Panc1 (cell line): ENCODE results near the gene KLF15. TPM values are rescaled to one million over a fixed set of nuclear protein-coding genes. Genes with fewer than 3 reads are reported as not detected.

Source experiments
- ATAC-seq: fragments of 200-7000 bp; cut with Tn5 transposase; 2 replicates; pipeline ENCODE4 v1.9.1; 2020; ENCODE audit warnings: mild to moderate bottlenecking, moderate library complexity
- BruUV-seq: library from RNA; stranded (reverse); fragments of 400-500 nt; replicated peaks from 2 replicates; lab custom pipeline; 2021; lab: Mats Ljungman, UMichigan
- CTCF ChIA-PET: fragments of 300-600 bp; sonication (Branson Sonifier 250); formaldehyde crosslinking; loops from one replicate; lab custom pipeline; 2022; ENCODE audit warnings: antibody characterized with exemption; lab: Charles Lee
- POLR2A ChIA-PET: fragments of 300-600 bp; sonication (Branson Sonifier 250); formaldehyde crosslinking; loops from one replicate; lab custom pipeline; 2022; ENCODE audit warnings: antibody characterized with exemption; lab: Charles Lee
- DNase-seq: peaks from one replicate; pipeline ENCODE4 v3.0.0-alpha.2; 2010; ENCODE audit warnings: low read depth, low spot score
- H3K27ac ChIP-seq: 2 replicates; pipeline ENCODE4 v1.5.1; 2011; ENCODE audit warnings: mild to moderate bottlenecking, low read length, inconsistent platforms
- H3K27me3 ChIP-seq: fragments of 200-500 bp; sonication (Bioruptor generic); 2 replicates; pipeline ENCODE4 v1.6.0; 2014; ENCODE audit warnings: low read length, inconsistent platforms; ENCODE audit not compliant: control insufficient read depth, insufficient read depth
- H3K36me3 ChIP-seq: fragments of 200-500 bp; sonication (Bioruptor generic); 2 replicates; pipeline ENCODE4 v1.5.1; 2014; ENCODE audit warnings: inconsistent platforms, mild to moderate bottlenecking, low read length, moderate library complexity; ENCODE audit not compliant: control insufficient read depth, insufficient read depth
- H3K4me1 ChIP-seq: 2 replicates; pipeline ENCODE4 v1.5.1; 2011; ENCODE audit warnings: inconsistent platforms, mild to moderate bottlenecking, low read length, moderate library complexity; ENCODE audit not compliant: control insufficient read depth, insufficient read depth
- H3K4me3 ChIP-seq, 2 experiments: 2 replicates each; pipeline ENCODE4 v1.5.1; 2011 to 2012; ENCODE audit warnings: low read depth in 2 of 2, low read length in 2 of 2, mild to moderate bottlenecking in 2 of 2, inconsistent platforms in 1 of 2, moderate library complexity in 1 of 2
- H3K9me3 ChIP-seq: fragments of 200-500 bp; sonication (Bioruptor generic); 2 replicates; pipeline ENCODE4 v1.5.1; 2014; ENCODE audit warnings: low read depth, mild to moderate bottlenecking, inconsistent platforms, low read length, moderate library complexity; ENCODE audit not compliant: control insufficient read depth, insufficient read depth
- POLR2AphosphoS5 ChIP-seq: IDR thresholded peaks from 2 replicates; pipeline ENCODE4 v1.6.1; 2012; ENCODE audit warnings: mild to moderate bottlenecking, low read depth, low read length, moderate library complexity
- SIN3A ChIP-seq: IDR thresholded peaks from 2 replicates; pipeline ENCODE4 v1.6.1; 2012; ENCODE audit warnings: low read depth, mild to moderate bottlenecking, low read length, moderate library complexity, borderline replicate concordance; ENCODE audit not compliant: insufficient read depth
- TCF7L2 ChIP-seq: IDR thresholded peaks from 2 replicates; pipeline ENCODE4 v1.6.1; 2011; ENCODE audit warnings: mild to moderate bottlenecking, low read depth, low read length, inconsistent platforms
- in situ Hi-C: cut with HindIII; loops from 2 replicates; pipeline ENCODE4 v1.10.0; 2016; ENCODE audit warnings: low sequenced_read_pairs, low pct_unique_long_range_greater_than_20kb
- intact Hi-C: fragments of 100-400 bp; cut with micrococcal nuclease; formaldehyde crosslinking; loops from one replicate; pipeline ENCODE4 v1.10.0; 2022; ENCODE audit not compliant: unreplicated experiment
- total RNA-seq: library from RNA; stranded (reverse); gene quantifications from one replicate; pipeline ENCODE4 v1.2.1, GENCODE V29; 2021; ENCODE audit not compliant: unreplicated experiment
- TF ChIP-seq, protein P1 (sequence below): fragments of 450-650 bp; IDR thresholded peaks from 2 replicates; pipeline ENCODE4 v1.5.1; 2017; ENCODE audit warnings: mild to moderate bottlenecking
- TF ChIP-seq, protein P2 (sequence below), 2 experiments: IDR thresholded peaks; 2 replicates each; pipeline ENCODE4 v1.6.1; 2011 to 2012; ENCODE audit warnings: low read depth in 2 of 2, control low read depth in 1 of 2, low read length in 1 of 2, mild to moderate bottlenecking in 1 of 2, moderate library complexity in 1 of 2; ENCODE audit not compliant: insufficient read depth in 1 of 2

KLF15 gene
- total RNA-seq, 1 experiment from 2014 or later: 0.10 TPM

DNA sequence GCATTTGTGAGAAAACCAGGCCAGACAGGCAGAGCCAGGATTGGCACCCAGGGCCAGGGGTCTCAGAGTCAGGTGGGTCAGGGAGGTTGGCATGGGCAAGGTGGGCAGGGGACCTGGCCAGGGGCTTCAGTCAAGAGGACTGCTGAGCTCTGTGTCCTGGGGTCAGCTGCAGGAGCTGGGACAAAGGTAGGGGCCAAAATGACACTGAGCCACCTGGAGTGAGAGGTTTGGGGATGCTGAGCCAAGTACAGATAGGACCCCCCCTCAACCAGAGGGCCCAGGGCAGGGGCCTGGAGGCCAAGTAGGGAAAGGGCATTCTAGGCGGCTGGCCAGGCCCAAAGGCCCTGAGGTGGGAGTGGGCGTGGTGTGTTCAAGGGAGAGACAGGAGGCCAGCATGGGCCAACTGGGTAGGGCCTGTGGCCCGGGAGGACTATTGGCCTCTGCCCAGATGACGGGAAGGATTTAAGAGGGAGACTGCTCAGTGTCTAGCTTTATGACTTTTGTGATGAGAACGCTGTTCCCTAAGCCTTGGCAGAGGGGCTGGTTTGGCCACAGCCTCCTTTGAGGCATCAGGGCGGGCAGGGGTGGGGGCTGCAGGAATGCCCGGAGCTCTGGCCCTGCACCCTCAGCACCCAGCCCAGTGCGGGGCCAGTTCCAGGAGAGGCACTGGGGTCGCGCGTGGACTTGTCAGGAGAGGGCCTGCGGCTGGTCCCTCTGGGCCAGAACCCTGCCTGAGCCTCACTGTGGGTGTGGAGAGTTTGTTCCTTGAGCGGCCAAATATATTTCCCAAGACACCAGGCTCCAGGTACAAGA is 40.6 kb upstream of the KLF15 start:
- POLR2A ChIA-PET: no interaction called here
- TF ChIP-seq SIN3A (no peak), POLR2AphosphoS5 (no peak)

DNA sequence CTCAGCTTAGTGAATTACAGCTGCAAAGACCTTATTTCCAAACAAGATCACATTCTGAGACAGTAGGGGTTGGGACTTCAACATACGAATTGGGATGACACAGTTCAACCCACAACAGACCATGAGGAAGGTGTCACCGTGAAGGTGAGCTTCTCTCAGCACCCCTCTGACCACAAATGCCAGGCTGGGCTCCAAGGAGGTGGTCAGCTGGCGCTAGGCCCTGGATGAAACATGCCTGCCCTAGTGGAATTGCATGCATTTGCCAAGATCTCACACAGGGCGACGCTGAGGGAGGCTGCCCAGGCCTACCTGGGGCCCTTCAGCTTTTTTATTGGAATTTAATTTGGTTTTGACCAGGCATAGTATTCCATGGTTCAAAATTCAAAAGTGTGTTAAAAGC is 39.3 kb upstream of the KLF15 start:
- intact Hi-C loops: no loop called here
- no peak for DNase-seq
- no peak for ATAC-seq
- H3K9me3 ChIP-seq: no peaks in the 10 kb centered on the region
- ChIA-PET POLR2A (no interaction called here), CTCF (no interaction called here)
- H3K27me3 ChIP-seq: peaks cover 5% of the 10 kb centered on the region
- no peak overlapping the region for H3K27ac ChIP-seq
- BruUV-seq: no TSS peak
- in situ Hi-C loops: no loop called here
- TF ChIP-seq SIN3A (no peak), POLR2AphosphoS5 (no peak), TCF7L2 (no peak)
- TF ChIP-seq, protein P1, sequence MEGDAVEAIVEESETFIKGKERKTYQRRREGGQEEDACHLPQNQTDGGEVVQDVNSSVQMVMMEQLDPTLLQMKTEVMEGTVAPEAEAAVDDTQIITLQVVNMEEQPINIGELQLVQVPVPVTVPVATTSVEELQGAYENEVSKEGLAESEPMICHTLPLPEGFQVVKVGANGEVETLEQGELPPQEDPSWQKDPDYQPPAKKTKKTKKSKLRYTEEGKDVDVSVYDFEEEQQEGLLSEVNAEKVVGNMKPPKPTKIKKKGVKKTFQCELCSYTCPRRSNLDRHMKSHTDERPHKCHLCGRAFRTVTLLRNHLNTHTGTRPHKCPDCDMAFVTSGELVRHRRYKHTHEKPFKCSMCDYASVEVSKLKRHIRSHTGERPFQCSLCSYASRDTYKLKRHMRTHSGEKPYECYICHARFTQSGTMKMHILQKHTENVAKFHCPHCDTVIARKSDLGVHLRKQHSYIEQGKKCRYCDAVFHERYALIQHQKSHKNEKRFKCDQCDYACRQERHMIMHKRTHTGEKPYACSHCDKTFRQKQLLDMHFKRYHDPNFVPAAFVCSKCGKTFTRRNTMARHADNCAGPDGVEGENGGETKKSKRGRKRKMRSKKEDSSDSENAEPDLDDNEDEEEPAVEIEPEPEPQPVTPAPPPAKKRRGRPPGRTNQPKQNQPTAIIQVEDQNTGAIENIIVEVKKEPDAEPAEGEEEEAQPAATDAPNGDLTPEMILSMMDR: no peak
- TF ChIP-seq, protein P2, sequence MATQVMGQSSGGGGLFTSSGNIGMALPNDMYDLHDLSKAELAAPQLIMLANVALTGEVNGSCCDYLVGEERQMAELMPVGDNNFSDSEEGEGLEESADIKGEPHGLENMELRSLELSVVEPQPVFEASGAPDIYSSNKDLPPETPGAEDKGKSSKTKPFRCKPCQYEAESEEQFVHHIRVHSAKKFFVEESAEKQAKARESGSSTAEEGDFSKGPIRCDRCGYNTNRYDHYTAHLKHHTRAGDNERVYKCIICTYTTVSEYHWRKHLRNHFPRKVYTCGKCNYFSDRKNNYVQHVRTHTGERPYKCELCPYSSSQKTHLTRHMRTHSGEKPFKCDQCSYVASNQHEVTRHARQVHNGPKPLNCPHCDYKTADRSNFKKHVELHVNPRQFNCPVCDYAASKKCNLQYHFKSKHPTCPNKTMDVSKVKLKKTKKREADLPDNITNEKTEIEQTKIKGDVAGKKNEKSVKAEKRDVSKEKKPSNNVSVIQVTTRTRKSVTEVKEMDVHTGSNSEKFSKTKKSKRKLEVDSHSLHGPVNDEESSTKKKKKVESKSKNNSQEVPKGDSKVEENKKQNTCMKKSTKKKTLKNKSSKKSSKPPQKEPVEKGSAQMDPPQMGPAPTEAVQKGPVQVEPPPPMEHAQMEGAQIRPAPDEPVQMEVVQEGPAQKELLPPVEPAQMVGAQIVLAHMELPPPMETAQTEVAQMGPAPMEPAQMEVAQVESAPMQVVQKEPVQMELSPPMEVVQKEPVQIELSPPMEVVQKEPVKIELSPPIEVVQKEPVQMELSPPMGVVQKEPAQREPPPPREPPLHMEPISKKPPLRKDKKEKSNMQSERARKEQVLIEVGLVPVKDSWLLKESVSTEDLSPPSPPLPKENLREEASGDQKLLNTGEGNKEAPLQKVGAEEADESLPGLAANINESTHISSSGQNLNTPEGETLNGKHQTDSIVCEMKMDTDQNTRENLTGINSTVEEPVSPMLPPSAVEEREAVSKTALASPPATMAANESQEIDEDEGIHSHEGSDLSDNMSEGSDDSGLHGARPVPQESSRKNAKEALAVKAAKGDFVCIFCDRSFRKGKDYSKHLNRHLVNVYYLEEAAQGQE (IDR thresholded peaks at IDR 0.05; ENCODE audit: insufficient read depth in 1 of 2, low read depth in 2 of 2, low read length in 1 of 2): no peak
- no peaks in the 10 kb centered on the region for H3K36me3 ChIP-seq
- no peaks in the 10 kb centered on the region for H3K4me1 ChIP-seq
- no peak overlapping the region for H3K4me3 ChIP-seq

More for the DNA sequence above, 40.6 kb upstream of the KLF15 start:
- intact Hi-C loops (no loop called here), in situ Hi-C loops (no loop called here)
- no peak overlapping the region for H3K4me3 ChIP-seq
- ATAC-seq (no peak), DNase-seq (no peak)
- no peaks in the 10 kb centered on the region for H3K36me3 ChIP-seq
- no peaks in the 10 kb centered on the region for H3K9me3 ChIP-seq
- H3K4me1 ChIP-seq: no peaks in the 10 kb centered on the region
- CTCF ChIA-PET: interaction anchor here (0.6 kb wide), 1 partner anchor 9 kb away, joined by 3 read pairs; no protein-coding TSS in a partner anchor
- peaks cover 4% of the 10 kb centered on the region for H3K27me3 ChIP-seq
- no TSS peak for BruUV-seq
- H3K27ac ChIP-seq: no peak overlapping the region
